Liver (tissue), 9 donors: ENCODE measurements around the gene MN1. TPM values are rescaled to one million over a fixed set of nuclear protein-coding genes. Genes with fewer than 3 reads are reported as not detected.

Source experiments
- DNase-seq: peaks from one replicate; pipeline ENCODE4 v3.0.0-alpha.2; 2017; ENCODE audit warnings: low spot score
- H3K27ac ChIP-seq, 2 donors: one replicate each; pipeline ENCODE4 v1.7.0; 2013; ENCODE audit warnings: inconsistent platforms in 2 of 2, low read length in 2 of 2, control low read depth in 1 of 2, low read depth in 1 of 2, mild to moderate bottlenecking in 1 of 2
- H3K27me3 ChIP-seq, 4 donors: one replicate each; pipeline versions ENCODE4 v1.6.1 to v1.7.0; 2013; ENCODE audit warnings: low read length in 3 of 4, inconsistent platforms in 1 of 4, mild to moderate bottlenecking in 1 of 4, moderate library complexity in 1 of 4; ENCODE audit not compliant: control insufficient read depth in 4 of 4, insufficient read depth in 4 of 4
- H3K36me3 ChIP-seq, 4 donors: one replicate each; pipeline versions ENCODE4 v1.6.1 to v1.7.0; 2013; ENCODE audit warnings: low read length in 3 of 4, mild to moderate bottlenecking in 3 of 4, low read depth in 1 of 4, moderate library complexity in 1 of 4; ENCODE audit not compliant: control insufficient read depth in 4 of 4, insufficient read depth in 3 of 4
- H3K4me1 ChIP-seq, 4 donors: one replicate each; pipeline versions ENCODE4 v1.6.1 to v1.7.0; 2013; ENCODE audit warnings: low read length in 3 of 4, mild to moderate bottlenecking in 3 of 4, moderate library complexity in 1 of 4; ENCODE audit not compliant: control insufficient read depth in 4 of 4, insufficient read depth in 4 of 4
- H3K4me3 ChIP-seq, 3 donors: one replicate each; pipeline versions ENCODE4 v1.6.1 to v1.7.0; 2013; ENCODE audit warnings: low read length in 3 of 3, control low read depth in 1 of 3, low read depth in 1 of 3, mild to moderate bottlenecking in 1 of 3
- H3K9ac ChIP-seq, 2 donors: one replicate each; pipeline ENCODE4 v1.7.0; 2013; ENCODE audit warnings: low read length in 2 of 2, mild to moderate bottlenecking in 2 of 2, moderate library complexity in 2 of 2, control low read depth in 1 of 2, low read depth in 1 of 2
- H3K9me3 ChIP-seq, 4 donors: one replicate each; pipeline versions ENCODE4 v1.6.1 to v1.7.0; 2013; ENCODE audit warnings: low read length in 3 of 4; ENCODE audit not compliant: control insufficient read depth in 4 of 4
- FOXA1 ChIP-seq: IDR thresholded peaks from 2 replicates; pipeline ENCODE4 v1.6.1; 2016; ENCODE audit warnings: antibody characterized with exemption
- FOXA2 ChIP-seq: IDR thresholded peaks from 2 replicates; pipeline ENCODE4 v1.6.1; 2016; ENCODE audit warnings: antibody characterized with exemption
- GABPA ChIP-seq, 2 donors: IDR thresholded peaks in 1 of 2; conservative IDR thresholded peaks in 1 of 2; 2 replicates each; pipeline ENCODE4 v1.6.1; 2016; ENCODE audit warnings: antibody characterized with exemption in 2 of 2, mild to moderate bottlenecking in 1 of 2, moderate library complexity in 1 of 2
- HNF4A ChIP-seq, 2 donors: conservative IDR thresholded peaks; 2 replicates each; pipeline ENCODE4 v1.6.1; 2016; ENCODE audit warnings: antibody characterized with exemption in 2 of 2, mild to moderate bottlenecking in 2 of 2
- HNF4G ChIP-seq: IDR thresholded peaks from 2 replicates; pipeline ENCODE4 v1.6.1; 2016; ENCODE audit warnings: antibody characterized with exemption
- JUND ChIP-seq, 2 donors: IDR thresholded peaks; 2 replicates each; pipeline ENCODE4 v1.6.1; 2016; ENCODE audit warnings: antibody characterized with exemption in 2 of 2
- NR2F2 ChIP-seq: IDR thresholded peaks from 2 replicates; pipeline ENCODE4 v1.6.1; 2016; ENCODE audit warnings: antibody characterized with exemption
- RAD21 ChIP-seq, 2 donors: IDR thresholded peaks; 2 replicates each; pipeline ENCODE4 v1.6.1; 2016; ENCODE audit warnings: antibody characterized with exemption in 2 of 2, mild to moderate bottlenecking in 2 of 2
- SP1 ChIP-seq: IDR thresholded peaks from 2 replicates; pipeline ENCODE4 v1.6.1; 2018; ENCODE audit warnings: antibody characterized with exemption, mild to moderate bottlenecking
- YY1 ChIP-seq: IDR thresholded peaks from 2 replicates; pipeline ENCODE4 v1.6.1; 2016; ENCODE audit warnings: antibody characterized with exemption, mild to moderate bottlenecking
- WGBS: extraction: QIAGEN DNeasy Blood & Tissue Kit; methylation state at CpG from one replicate; pipeline ENCODE4 v1.1.7; 2013; 5-methylcytosine and 5-hydroxymethylcytosine counted together
- polyA plus RNA-seq, 2 donors: library from polyadenylated mRNA; stranded (reverse) in 1 of 2; unstranded in 1 of 2; fragments of 200-250 nt in 1 of 2; fragments of >200 nt in 1 of 2; fragmentation: Nextera tagmentation in 1 of 2; extraction: Ambion mirVana in 1 of 2; gene quantifications; one replicate each; pipeline versions ENCODE4 v1.2.1 to v1.2.3, GENCODE V29; 2013 to 2015
- total RNA-seq, 2 donors: library from RNA; depleted of rRNA; stranded (reverse); fragments of >200 nt; gene quantifications; one replicate each; pipeline ENCODE4 v1.2.3, GENCODE V29; 2014
- TF ChIP-seq, protein P1 (sequence below): IDR thresholded peaks from 2 replicates; pipeline ENCODE4 v1.6.1; 2016; ENCODE audit warnings: antibody characterized with exemption
- TF ChIP-seq, protein P2 (sequence below): IDR thresholded peaks from 2 replicates; pipeline ENCODE4 v1.6.1; 2016; ENCODE audit warnings: antibody characterized with exemption
- TF ChIP-seq, protein P3 (sequence below): fragments of 150-350 bp; IDR thresholded peaks from 2 replicates; pipeline ENCODE4 v1.5.1; 2017; ENCODE audit warnings: improper control_type of control experiment, low read depth, low read length; ENCODE audit not compliant: missing input control
- donor health status: healthy.
- donor health status: healthy.
- donor health status: healthy.
- donor health status: healthy.
- donor health status: healthy.

The MN1 gene
- total and polyA plus RNA-seq, 4 donors, result 0.10 to 0.33 (median 0.21) TPM

DNA sequence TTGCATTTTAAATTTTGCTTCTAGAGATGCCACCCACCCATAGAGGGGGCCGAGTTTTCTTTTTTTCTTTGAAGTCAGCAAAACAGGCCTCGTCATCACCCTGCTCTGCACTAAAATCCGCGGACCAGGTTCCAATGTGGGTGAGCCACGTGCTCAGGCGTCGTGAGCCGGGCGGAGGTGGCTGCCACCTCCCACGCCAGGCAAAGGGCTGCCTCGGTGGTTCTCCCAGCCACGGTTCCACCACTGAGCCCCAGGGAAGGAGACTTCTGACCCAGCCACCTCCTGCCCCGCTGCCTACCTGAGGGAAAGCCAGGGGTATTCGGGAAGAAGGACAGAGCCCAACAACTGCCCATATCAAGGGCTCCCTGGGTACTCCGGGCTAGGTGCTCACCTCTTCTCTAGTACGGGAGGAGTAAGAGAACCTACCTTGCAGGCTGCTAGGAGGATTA is 45.3 kb downstream of the MN1 start:
- no peaks in the 10 kb centered on the region for H3K27me3 ChIP-seq
- no peak overlapping the region for H3K4me3 ChIP-seq
- H3K9me3 ChIP-seq, result no peaks in the 10 kb centered on the region
- H3K9ac ChIP-seq, result no peak overlapping the region
- DNase-seq, result no peak
- no peak overlapping the region for H3K27ac ChIP-seq
- H3K36me3 ChIP-seq, result no peaks in the 10 kb centered on the region
- H3K4me1 ChIP-seq, result no peaks in the 10 kb centered on the region
- TF ChIP-seq GABPA (IDR thresholded peaks at IDR 0.05 in 1 of 2, conservative IDR thresholded peaks at IDR 0.05 in 1 of 2) (no peak), SP1 (no peak), JUND (IDR thresholded peaks at IDR 0.05) (no peak), YY1 (no peak), FOXA2 (no peak), NR2F2 (no peak), HNF4G (no peak), FOXA1 (no peak), HNF4A (conservative IDR thresholded peaks at IDR 0.05) (no peak), RAD21 (IDR thresholded peaks at IDR 0.05) (no peak)
- TF ChIP-seq, protein P1, sequence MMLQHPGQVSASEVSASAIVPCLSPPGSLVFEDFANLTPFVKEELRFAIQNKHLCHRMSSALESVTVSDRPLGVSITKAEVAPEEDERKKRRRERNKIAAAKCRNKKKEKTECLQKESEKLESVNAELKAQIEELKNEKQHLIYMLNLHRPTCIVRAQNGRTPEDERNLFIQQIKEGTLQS, result no peak
- TF ChIP-seq, protein P2, sequence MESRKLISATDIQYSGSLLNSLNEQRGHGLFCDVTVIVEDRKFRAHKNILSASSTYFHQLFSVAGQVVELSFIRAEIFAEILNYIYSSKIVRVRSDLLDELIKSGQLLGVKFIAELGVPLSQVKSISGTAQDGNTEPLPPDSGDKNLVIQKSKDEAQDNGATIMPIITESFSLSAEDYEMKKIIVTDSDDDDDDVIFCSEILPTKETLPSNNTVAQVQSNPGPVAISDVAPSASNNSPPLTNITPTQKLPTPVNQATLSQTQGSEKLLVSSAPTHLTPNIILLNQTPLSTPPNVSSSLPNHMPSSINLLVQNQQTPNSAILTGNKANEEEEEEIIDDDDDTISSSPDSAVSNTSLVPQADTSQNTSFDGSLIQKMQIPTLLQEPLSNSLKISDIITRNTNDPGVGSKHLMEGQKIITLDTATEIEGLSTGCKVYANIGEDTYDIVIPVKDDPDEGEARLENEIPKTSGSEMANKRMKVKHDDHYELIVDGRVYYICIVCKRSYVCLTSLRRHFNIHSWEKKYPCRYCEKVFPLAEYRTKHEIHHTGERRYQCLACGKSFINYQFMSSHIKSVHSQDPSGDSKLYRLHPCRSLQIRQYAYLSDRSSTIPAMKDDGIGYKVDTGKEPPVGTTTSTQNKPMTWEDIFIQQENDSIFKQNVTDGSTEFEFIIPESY, result no peak
- TF ChIP-seq, protein P3, sequence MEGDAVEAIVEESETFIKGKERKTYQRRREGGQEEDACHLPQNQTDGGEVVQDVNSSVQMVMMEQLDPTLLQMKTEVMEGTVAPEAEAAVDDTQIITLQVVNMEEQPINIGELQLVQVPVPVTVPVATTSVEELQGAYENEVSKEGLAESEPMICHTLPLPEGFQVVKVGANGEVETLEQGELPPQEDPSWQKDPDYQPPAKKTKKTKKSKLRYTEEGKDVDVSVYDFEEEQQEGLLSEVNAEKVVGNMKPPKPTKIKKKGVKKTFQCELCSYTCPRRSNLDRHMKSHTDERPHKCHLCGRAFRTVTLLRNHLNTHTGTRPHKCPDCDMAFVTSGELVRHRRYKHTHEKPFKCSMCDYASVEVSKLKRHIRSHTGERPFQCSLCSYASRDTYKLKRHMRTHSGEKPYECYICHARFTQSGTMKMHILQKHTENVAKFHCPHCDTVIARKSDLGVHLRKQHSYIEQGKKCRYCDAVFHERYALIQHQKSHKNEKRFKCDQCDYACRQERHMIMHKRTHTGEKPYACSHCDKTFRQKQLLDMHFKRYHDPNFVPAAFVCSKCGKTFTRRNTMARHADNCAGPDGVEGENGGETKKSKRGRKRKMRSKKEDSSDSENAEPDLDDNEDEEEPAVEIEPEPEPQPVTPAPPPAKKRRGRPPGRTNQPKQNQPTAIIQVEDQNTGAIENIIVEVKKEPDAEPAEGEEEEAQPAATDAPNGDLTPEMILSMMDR, result no peak
- WGBS, result 89% methylated on average over 16 of the region's 16 CpGs

DNA sequence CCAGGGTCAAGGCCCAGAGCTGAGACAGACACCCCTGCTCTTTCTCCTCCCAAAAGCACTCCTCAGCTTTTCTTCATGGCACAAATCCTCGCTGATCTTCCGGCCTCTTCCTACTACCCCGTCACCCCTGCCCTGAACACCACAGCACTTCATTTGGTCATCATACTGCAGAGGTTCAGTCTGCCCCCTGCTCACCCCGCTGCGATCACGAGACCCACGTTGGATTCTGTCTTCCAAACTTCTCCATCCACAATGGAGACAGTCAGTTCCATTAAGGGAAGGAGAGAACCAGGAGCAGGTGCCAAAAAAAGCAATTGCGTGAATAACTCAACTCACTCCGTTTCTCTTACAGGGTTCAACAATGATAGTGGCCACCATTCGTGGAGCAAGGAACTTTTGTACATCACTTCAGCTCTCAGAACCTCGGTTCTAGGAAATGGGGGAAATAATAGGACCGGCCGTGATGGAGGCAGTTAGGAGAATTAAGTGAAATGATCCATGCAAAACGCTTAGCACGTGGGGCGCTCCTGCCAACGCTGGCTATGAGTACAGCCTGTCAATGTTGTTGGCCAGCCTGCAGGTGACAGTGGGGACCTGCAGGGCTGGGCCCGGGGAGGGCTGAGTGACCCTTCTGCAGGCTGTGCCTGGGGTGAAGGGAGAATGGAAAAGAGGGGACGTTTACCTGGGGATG is 45.9 kb downstream of the MN1 start:
- TF ChIP-seq NR2F2 (no peak), GABPA (IDR thresholded peaks at IDR 0.05 in 1 of 2, conservative IDR thresholded peaks at IDR 0.05 in 1 of 2) (no peak), HNF4A (conservative IDR thresholded peaks at IDR 0.05) (no peak)
- TF ChIP-seq, protein P1, result no peak
- 82% methylated on average over 19 of the region's 19 CpGs for WGBS
- no peak overlapping the region for H3K9ac ChIP-seq
- no peak overlapping the region for H3K27ac ChIP-seq
- H3K4me1 ChIP-seq, result no peaks in the 10 kb centered on the region
- DNase-seq, result no peak
- no peak overlapping the region for H3K4me3 ChIP-seq
- no peaks in the 10 kb centered on the region for H3K9me3 ChIP-seq
- H3K27me3 ChIP-seq, result no peaks in the 10 kb centered on the region
- no peaks in the 10 kb centered on the region for H3K36me3 ChIP-seq
